ENCODE results near the gene KLHL17.
"Not testable (repeated sequence)": the region's sequence is repeated elsewhere in the genome, so short reads cannot be mapped to it uniquely, and the experiment has no call there.

KLHL17 gene

GRCh38 chr1:943545-944340, 16.6 kb upstream of the KLHL17 start:
- TF ChIP-seq GATA1 (IDR thresholded peaks at IDR 0.05; ENCODE audit: low read depth, low read length): no peak
- TF ChIP-seq POLR2A (IDR thresholded peaks at IDR 0.05; ENCODE audit: low read length): no peak
- no peak for DNase-seq

- no peak for TF ChIP-seq GATA1 (IDR thresholded peaks at IDR 0.05; ENCODE audit: low read depth, low read length)
- TF ChIP-seq POLR2A (IDR thresholded peaks at IDR 0.05; ENCODE audit: low read length): no peak
- DNase-seq: no peak
Observed at GRCh38 chr1:944341-945325, 15.8 kb upstream of the KLHL17 start.

GRCh38 chr1:945688-946556, 14.5 kb upstream of the KLHL17 start:
- no peak for DNase-seq
- TF ChIP-seq GATA1 (IDR thresholded peaks at IDR 0.05; ENCODE audit: low read depth, low read length) (no peak), POLR2A (IDR thresholded peaks at IDR 0.05; ENCODE audit: low read length) (no peak)

GRCh38 chr1:946811-947210, 13.6 kb upstream of the KLHL17 start:
- not testable (repeated sequence) for DNase-seq

- TF ChIP-seq GATA1 (IDR thresholded peaks at IDR 0.05; ENCODE audit: low read depth, low read length) (no peak), POLR2A (IDR thresholded peaks at IDR 0.05; ENCODE audit: low read length) (no peak)
- no peak for DNase-seq
Observed at GRCh38 chr1:947958-948357, 12.4 kb upstream of the KLHL17 start.

- no peak for DNase-seq
- TF ChIP-seq GATA1 (IDR thresholded peaks at IDR 0.05; ENCODE audit: low read depth, low read length) (no peak), POLR2A (IDR thresholded peaks at IDR 0.05; ENCODE audit: low read length) (no peak)
Observed at GRCh38 chr1:950268-950667, 10.1 kb upstream of the KLHL17 start.

- no peak for DNase-seq
- TF ChIP-seq POLR2A (IDR thresholded peaks at IDR 0.05; ENCODE audit: low read length): no peak
- no peak for TF ChIP-seq GATA1 (IDR thresholded peaks at IDR 0.05; ENCODE audit: low read depth, low read length)
Observed at GRCh38 chr1:950881-951280, 9.5 kb upstream of the KLHL17 start.

- TF ChIP-seq POLR2A (IDR thresholded peaks at IDR 0.05; ENCODE audit: low read length) (no peak), GATA1 (IDR thresholded peaks at IDR 0.05; ENCODE audit: low read depth, low read length) (no peak)
- DNase-seq: no peak
Observed at GRCh38 chr1:951364-951763, 9.0 kb upstream of the KLHL17 start.

- TF ChIP-seq GATA1 (IDR thresholded peaks at IDR 0.05; ENCODE audit: low read depth, low read length) (no peak), POLR2A (IDR thresholded peaks at IDR 0.05; ENCODE audit: low read length) (no peak)
- no peak for DNase-seq
Observed at GRCh38 chr1:952201-952600, 8.2 kb upstream of the KLHL17 start.

GRCh38 chr1:952603-953002, 7.8 kb upstream of the KLHL17 start:
- DNase-seq: no peak
- TF ChIP-seq POLR2A (IDR thresholded peaks at IDR 0.05; ENCODE audit: low read length) (no peak), GATA1 (IDR thresholded peaks at IDR 0.05; ENCODE audit: low read depth, low read length) (no peak)

GRCh38 chr1:953524-954320, 6.7 kb upstream of the KLHL17 start:
- TF ChIP-seq GATA1 (IDR thresholded peaks at IDR 0.05; ENCODE audit: low read depth, low read length) (no peak), POLR2A (IDR thresholded peaks at IDR 0.05; ENCODE audit: low read length) (no peak)
- no peak for DNase-seq

- DNase-seq: no peak
- TF ChIP-seq POLR2A (IDR thresholded peaks at IDR 0.05; ENCODE audit: low read length): no peak
- no peak for TF ChIP-seq GATA1 (IDR thresholded peaks at IDR 0.05; ENCODE audit: low read depth, low read length)
Observed at GRCh38 chr1:954927-955326, 5.5 kb upstream of the KLHL17 start.

- no peak for TF ChIP-seq POLR2A (IDR thresholded peaks at IDR 0.05; ENCODE audit: low read length)
- no peak for TF ChIP-seq GATA1 (IDR thresholded peaks at IDR 0.05; ENCODE audit: low read depth, low read length)
- DNase-seq: no peak
Observed at GRCh38 chr1:955474-955873, 4.9 kb upstream of the KLHL17 start.

All from erythroblast (primary cell).